PFSK-1 (cell line): ENCODE results near the gene ARHGAP10.

Experiments used
- FOXP2 ChIP-seq: optimal IDR thresholded peaks from 2 replicates; pipeline ENCODE3; 2011; ENCODE audit warnings: borderline replicate concordance, control low read depth, inconsistent platforms; ENCODE audit not compliant: insufficient read depth; ENCODE audit errors: extremely low read length, extremely low read depth
- POLR2AphosphoS5 ChIP-seq: IDR thresholded peaks from 2 replicates; pipeline ENCODE4 v1.6.1; 2012; ENCODE audit warnings: low read depth, mild to moderate bottlenecking, control low read depth, low read length, moderate library complexity
- SIN3A ChIP-seq: IDR thresholded peaks from 2 replicates; pipeline ENCODE4 v1.6.1; 2012; ENCODE audit warnings: mild to moderate bottlenecking, low read length, moderate library complexity, borderline replicate concordance; ENCODE audit not compliant: insufficient read depth
- TAF1 ChIP-seq: IDR thresholded peaks from 2 replicates; pipeline ENCODE4 v1.6.1; 2012; ENCODE audit warnings: low read length, control low read depth, borderline replicate concordance; ENCODE audit not compliant: insufficient read depth
- TF ChIP-seq, protein P1 (sequence below), 2 experiments: IDR thresholded peaks; 2 replicates each; pipeline versions ENCODE4 v1.6.1 to v1.8.0; 2011 to 2012; ENCODE audit warnings: low read depth in 2 of 2, low read length in 2 of 2, control low read depth in 1 of 2, inconsistent platforms in 1 of 2, mild to moderate bottlenecking in 1 of 2, moderate library complexity in 1 of 2; ENCODE audit not compliant: insufficient read depth in 1 of 2

Gene ARHGAP10

DNA sequence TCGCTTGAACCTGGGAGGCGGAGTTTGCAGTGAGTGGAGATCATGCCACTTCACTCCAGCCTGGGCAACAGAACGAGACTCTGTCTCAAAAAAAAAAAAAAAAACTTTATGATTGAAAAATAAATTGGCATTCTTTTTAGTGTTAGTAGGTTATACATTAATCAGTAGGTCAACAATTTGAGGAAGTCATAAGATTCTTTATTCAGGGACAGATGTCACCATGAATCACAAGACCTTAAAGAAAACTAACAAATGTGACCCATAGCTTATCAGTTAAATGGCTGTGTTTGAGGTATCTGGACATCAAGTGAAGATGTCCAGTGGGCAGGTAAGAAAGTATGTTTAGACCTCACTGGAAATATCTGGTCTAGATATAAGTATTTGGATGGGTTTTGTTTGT lies 38.7 kb upstream of the ARHGAP10 start:
- TF ChIP-seq SIN3A (no peak), FOXP2 (no peak)

DNA sequence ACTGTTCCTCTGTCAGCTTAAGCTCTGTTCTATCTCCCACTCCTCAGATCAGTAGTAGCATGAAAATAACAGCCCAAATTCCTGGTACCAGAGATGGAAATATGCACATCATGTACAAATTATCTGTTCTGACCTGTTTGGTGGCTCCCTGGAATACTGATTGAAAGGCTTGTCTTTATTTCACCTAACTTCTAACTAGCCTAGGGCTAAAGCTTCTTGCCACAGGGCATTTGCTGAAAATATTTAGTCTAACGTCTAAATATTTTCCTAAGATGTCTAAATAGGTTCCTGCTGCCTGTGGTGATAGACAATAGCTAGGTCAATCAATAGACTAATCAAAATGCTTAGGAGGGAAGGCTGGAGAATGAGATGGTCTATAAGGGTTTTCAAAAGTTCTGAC lies 35.0 kb upstream of the ARHGAP10 start:
- TF ChIP-seq, protein P1, sequence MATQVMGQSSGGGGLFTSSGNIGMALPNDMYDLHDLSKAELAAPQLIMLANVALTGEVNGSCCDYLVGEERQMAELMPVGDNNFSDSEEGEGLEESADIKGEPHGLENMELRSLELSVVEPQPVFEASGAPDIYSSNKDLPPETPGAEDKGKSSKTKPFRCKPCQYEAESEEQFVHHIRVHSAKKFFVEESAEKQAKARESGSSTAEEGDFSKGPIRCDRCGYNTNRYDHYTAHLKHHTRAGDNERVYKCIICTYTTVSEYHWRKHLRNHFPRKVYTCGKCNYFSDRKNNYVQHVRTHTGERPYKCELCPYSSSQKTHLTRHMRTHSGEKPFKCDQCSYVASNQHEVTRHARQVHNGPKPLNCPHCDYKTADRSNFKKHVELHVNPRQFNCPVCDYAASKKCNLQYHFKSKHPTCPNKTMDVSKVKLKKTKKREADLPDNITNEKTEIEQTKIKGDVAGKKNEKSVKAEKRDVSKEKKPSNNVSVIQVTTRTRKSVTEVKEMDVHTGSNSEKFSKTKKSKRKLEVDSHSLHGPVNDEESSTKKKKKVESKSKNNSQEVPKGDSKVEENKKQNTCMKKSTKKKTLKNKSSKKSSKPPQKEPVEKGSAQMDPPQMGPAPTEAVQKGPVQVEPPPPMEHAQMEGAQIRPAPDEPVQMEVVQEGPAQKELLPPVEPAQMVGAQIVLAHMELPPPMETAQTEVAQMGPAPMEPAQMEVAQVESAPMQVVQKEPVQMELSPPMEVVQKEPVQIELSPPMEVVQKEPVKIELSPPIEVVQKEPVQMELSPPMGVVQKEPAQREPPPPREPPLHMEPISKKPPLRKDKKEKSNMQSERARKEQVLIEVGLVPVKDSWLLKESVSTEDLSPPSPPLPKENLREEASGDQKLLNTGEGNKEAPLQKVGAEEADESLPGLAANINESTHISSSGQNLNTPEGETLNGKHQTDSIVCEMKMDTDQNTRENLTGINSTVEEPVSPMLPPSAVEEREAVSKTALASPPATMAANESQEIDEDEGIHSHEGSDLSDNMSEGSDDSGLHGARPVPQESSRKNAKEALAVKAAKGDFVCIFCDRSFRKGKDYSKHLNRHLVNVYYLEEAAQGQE (IDR thresholded peaks at IDR 0.05; ENCODE audit: insufficient read depth in 1 of 2, low read depth in 2 of 2, low read length in 2 of 2) = no peak
- TF ChIP-seq TAF1 = no peak
- no peak for TF ChIP-seq FOXP2
- TF ChIP-seq POLR2AphosphoS5 = no peak
- TF ChIP-seq SIN3A = no peak

DNA sequence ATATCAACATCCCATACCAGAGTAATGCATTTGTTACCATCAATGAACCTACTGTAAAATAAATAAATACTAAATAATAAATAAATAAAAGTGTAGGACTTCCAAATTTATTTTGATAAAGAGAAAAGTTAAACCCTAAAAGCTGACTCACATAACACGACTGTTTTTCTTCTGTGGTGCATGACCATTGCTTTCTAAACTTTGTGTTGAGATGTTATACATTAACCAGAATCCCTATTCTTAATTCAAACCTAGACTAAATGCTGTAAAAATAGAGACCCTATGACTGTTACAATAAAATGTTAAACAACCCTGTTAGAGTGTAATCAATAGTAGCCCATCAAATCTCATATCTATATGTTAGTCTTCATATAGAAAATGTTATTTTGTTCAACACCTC lies 27.0 kb upstream of the ARHGAP10 start:
- TF ChIP-seq POLR2AphosphoS5 (no peak), TAF1 (no peak), FOXP2 (no peak), SIN3A (no peak)
- TF ChIP-seq, protein P1 (IDR thresholded peaks at IDR 0.05; ENCODE audit: insufficient read depth in 1 of 2, low read depth in 2 of 2, low read length in 2 of 2) = no peak

DNA sequence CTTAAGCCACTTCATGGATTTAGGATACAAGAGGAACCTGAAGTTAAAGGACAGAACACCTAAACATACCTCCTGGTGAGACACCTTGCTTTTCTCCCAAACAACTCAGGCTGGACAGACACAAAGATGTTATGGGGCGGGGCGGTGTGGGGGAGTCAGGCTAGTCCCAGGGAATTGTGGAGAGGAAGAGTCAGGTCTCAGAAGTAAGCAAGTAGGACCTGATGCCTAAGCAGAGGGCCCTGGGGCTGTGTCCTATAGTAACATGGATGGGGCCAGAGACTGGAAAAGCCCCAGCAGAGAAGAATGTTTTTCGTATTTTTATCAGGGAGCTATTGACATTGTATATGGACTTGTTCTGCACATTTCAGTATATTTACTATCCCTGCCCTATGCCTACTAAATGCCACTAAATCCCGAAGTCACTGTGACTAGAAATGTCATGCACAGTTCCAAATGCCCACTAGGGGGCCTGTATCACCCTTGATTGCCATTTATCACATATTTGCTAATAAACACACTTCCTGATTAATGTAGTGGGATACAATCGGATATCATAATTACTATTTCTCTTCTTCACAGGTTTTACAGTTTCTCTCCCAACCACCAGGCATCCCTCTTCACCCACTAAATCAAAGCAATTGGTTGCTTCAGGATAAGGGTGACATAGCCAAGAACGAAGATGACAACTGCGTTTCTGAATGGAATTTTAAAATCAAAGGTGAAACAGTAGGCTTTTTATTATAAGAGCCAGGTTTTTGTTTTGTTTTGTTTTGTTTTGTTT lies 23.8 kb upstream of the ARHGAP10 start:
- no peak for TF ChIP-seq FOXP2
- no peak for TF ChIP-seq TAF1
- no peak for TF ChIP-seq SIN3A
- TF ChIP-seq, protein P1 (IDR thresholded peaks at IDR 0.05; ENCODE audit: insufficient read depth in 1 of 2, low read depth in 2 of 2, low read length in 2 of 2) = no peak
- no peak for TF ChIP-seq POLR2AphosphoS5

DNA sequence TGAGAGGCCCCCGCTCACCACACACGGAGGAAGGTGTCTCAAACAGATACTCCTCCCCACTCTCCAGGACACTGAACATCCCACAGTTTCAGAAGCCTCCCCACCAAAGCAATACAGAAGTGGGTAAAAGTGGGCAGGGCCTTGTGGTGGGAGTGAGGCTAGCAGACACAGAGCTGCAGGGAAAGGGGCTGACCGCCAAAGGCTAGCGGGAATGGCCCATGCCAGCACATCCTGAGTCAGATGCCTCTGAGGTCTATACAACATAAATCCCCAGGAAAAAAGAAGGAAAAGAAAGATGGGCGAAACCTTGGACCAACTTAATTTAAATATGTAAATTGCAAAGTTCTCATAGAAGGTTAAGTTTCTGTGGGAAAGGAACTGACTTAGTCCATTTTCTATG lies 21.9 kb upstream of the ARHGAP10 start:
- TF ChIP-seq FOXP2 (no peak), SIN3A (no peak), TAF1 (no peak), POLR2AphosphoS5 (no peak)
- TF ChIP-seq, protein P1 (IDR thresholded peaks at IDR 0.05; ENCODE audit: insufficient read depth in 1 of 2, low read depth in 2 of 2, low read length in 2 of 2) = no peak
